H1 (cell line): Measurements from ENCODE around the gene HS6ST3.

Experiments used
- CTCF ChIP-seq, 3 experiments: IDR thresholded peaks; 1 replicate in 2 of 3; 2 replicates in 1 of 3; pipeline versions ENCODE4 v1.5.1 to v1.6.1; 2011; ENCODE audit warnings: low read length in 3 of 3, mild to moderate bottlenecking in 3 of 3, inconsistent platforms in 2 of 3, low read depth in 1 of 3, moderate library complexity in 1 of 3; ENCODE audit not compliant: insufficient read depth in 1 of 3; ENCODE audit errors: control extremely low read depth in 1 of 3
- EP300 ChIP-seq, 2 experiments: IDR thresholded peaks; 1 replicate in 1 of 2; 2 replicates in 1 of 2; pipeline ENCODE4 v1.6.1; 2011 to 2012; ENCODE audit warnings: low read depth in 2 of 2, low read length in 2 of 2, mild to moderate bottlenecking in 2 of 2, borderline replicate concordance in 1 of 2, inconsistent platforms in 1 of 2, moderate library complexity in 1 of 2
- GABPA ChIP-seq: IDR thresholded peaks from 2 replicates; pipeline ENCODE4 v1.6.1; 2011; ENCODE audit warnings: mild to moderate bottlenecking, low read length, moderate library complexity, borderline replicate concordance; ENCODE audit not compliant: insufficient read depth
- HDAC6 ChIP-seq: IDR thresholded peaks from one replicate; pipeline ENCODE4 v1.7.1; 2012; ENCODE audit warnings: low read depth, mild to moderate bottlenecking, inconsistent platforms, low read length, moderate library complexity
- KDM5A ChIP-seq: fragments of 200-600 bp; IDR thresholded peaks from 2 replicates; pipeline ENCODE4 v1.7.1; 2012; ENCODE audit warnings: mild to moderate bottlenecking, low read length, inconsistent platforms, mixed read lengths
- POLR2A ChIP-seq, 2 experiments: IDR thresholded peaks; 1 replicate in 1 of 2; 2 replicates in 1 of 2; pipeline ENCODE4 v1.6.1; 2011; ENCODE audit warnings: low read depth in 2 of 2, low read length in 2 of 2, mild to moderate bottlenecking in 2 of 2; ENCODE audit errors: control extremely low read depth in 1 of 2
- USF2 ChIP-seq: IDR thresholded peaks from 2 replicates; pipeline ENCODE4 v1.6.1; 2011; ENCODE audit warnings: low read length, improper control_type of control experiment

DNA sequence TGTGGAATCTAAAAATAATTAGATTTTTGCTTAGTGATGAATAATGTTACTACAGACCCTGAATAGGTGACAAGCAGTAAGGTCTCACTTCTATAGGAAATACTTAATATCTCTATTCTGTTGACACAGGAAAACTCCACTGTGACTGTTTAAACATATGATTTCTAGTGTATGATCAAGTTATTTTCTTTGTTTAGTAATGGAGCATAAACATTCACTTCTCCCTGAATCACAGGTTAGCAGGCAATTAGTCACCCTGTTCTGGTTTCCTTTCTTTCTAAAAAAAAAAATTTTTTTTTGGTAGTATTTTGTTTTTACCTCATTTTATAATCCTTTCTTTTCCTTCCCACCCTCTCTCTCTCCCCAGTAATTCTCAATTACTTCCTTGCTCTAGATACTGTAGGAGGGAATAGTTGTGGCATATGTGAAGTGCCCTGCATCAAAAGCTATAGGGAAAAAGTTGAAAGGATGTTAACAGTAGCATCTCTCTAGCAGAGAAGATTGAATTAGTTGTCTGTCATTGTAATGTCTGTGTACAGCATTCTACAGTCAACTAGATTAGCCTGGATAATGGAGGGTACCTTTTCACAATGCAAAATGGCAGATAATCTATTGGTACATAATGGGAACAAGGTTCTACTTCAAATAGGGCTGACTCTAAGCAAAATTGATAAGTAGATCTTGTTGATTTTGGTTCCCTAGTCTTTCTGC, 3.5 kb downstream of the HS6ST3 start:
- no peak for TF ChIP-seq EP300 (IDR thresholded peaks at IDR 0.05; ENCODE audit: borderline replicate concordance in 1 of 2, low read depth in 2 of 2, low read length in 2 of 2)
- no peak for TF ChIP-seq POLR2A (IDR thresholded peaks at IDR 0.05; ENCODE audit: control extremely low read depth in 1 of 2, low read depth in 2 of 2, low read length in 2 of 2)
- TF ChIP-seq CTCF (IDR thresholded peaks at IDR 0.05; ENCODE audit: control extremely low read depth in 1 of 3, insufficient read depth in 1 of 3, low read depth in 1 of 3, low read length in 3 of 3) = no peak
- no peak for TF ChIP-seq USF2
- TF ChIP-seq HDAC6 = no peak
- no peak for TF ChIP-seq KDM5A
- no peak for TF ChIP-seq GABPA
